Measurements from ENCODE around the gene NDUFS3. TPM values are rescaled to one million over a fixed set of nuclear protein-coding genes. Genes with fewer than 3 reads are reported as not detected.

Gene NDUFS3
- total RNA-seq, 1 experiment from 2014 or later, result 119 TPM

GRCh38 chr11:47531666-47532065 is 47.2 kb upstream of the NDUFS3 start:
- Histone ChIP-seq H3K4me1 (replicated peaks; ENCODE audit: insufficient read depth) (no peaks in the 10 kb centered on the region), H3K9me3 (ENCODE audit: insufficient read depth, low read depth) (no peaks in the 10 kb centered on the region), H3K4me2 (no peak overlapping the region), H3K79me2 (ENCODE audit: low read depth) (peaks cover 100% of the 10 kb centered on the region), H3K4me3 (no peak overlapping the region), H3K27ac (no peak overlapping the region), H2AFZ (no peak overlapping the region), H3K27me3 (ENCODE audit: insufficient read depth, low read depth) (no peaks in the 10 kb centered on the region), H3K36me3 (ENCODE audit: low read depth) (0 out of 2 replicates have a peak, but pooled peaks cover 5% of the 10 kb centered on the region), H4K20me1 (ENCODE audit: insufficient read depth) (peaks cover 100% of the 10 kb centered on the region), H3F3A (ENCODE audit: insufficient read depth, low read depth) (peaks cover 32% of the 10 kb centered on the region; the same call in 1 of the 2 replicates), H3K9me2 (ENCODE audit: insufficient read depth) (no peaks in the 10 kb centered on the region)
- POLR2A ChIA-PET (ENCODE audit: unreplicated experiment), result no interaction called here
- intact Hi-C loops (cut with micrococcal nuclease; ENCODE audit: unreplicated experiment), result no loop called here
- DNase-seq, result no peak
- TSS peak; percentile 3 for BruUV-seq (replicated peaks)
- CTCF ChIA-PET, result interaction anchor here (0.6 to 0.7 kb wide), 2 partner anchors 49 to 1639 kb away, joined by 3 read pairs; no protein-coding TSS in a partner anchor
- TF ChIP-seq EZH2 (IDR thresholded peaks at IDR 0.05; ENCODE audit: low read depth) (no peak), CTCF (conservative IDR thresholded peaks at IDR 0.05) (no peak)

GRCh38 chr11:47532597-47533213 is 46.2 kb upstream of the NDUFS3 start:
- DNase-seq, result no peak
- Histone ChIP-seq H2AFZ (no peak overlapping the region), H3K36me3 (ENCODE audit: low read depth) (0 out of 2 replicates have a peak, but pooled peaks cover 10% of the 10 kb centered on the region), H3K79me2 (ENCODE audit: low read depth) (peaks cover 100% of the 10 kb centered on the region), H4K20me1 (ENCODE audit: insufficient read depth) (peaks cover 100% of the 10 kb centered on the region), H3K4me3 (no peak overlapping the region), H3K27ac (no peak overlapping the region), H3K27me3 (ENCODE audit: insufficient read depth, low read depth) (no peaks in the 10 kb centered on the region), H3K9me2 (ENCODE audit: insufficient read depth) (no peaks in the 10 kb centered on the region), H3K4me1 (replicated peaks; ENCODE audit: insufficient read depth) (no peaks in the 10 kb centered on the region), H3K9me3 (ENCODE audit: insufficient read depth, low read depth) (no peaks in the 10 kb centered on the region), H3F3A (ENCODE audit: insufficient read depth, low read depth) (peaks cover 22% of the 10 kb centered on the region; the same call in 1 of the 2 replicates), H3K4me2 (no peak overlapping the region)
- POLR2A ChIA-PET (ENCODE audit: unreplicated experiment), result no interaction called here
- CTCF ChIA-PET, result interaction anchor here (0.6 to 1.0 kb wide), 2 partner anchors 19 to 43 kb away, joined by 4 to 6 read pairs; no protein-coding TSS in a partner anchor
- no peak for TF ChIP-seq EZH2 (IDR thresholded peaks at IDR 0.05; ENCODE audit: low read depth)
- TF ChIP-seq CTCF (conservative IDR thresholded peaks at IDR 0.05), result no peak
- intact Hi-C loops (cut with micrococcal nuclease; ENCODE audit: unreplicated experiment), result no loop called here
- no TSS peak for BruUV-seq (replicated peaks)

GRCh38 chr11:47533690-47534151 is 45.2 kb upstream of the NDUFS3 start:
- peaks cover 100% of the 10 kb centered on the region for H3K79me2 ChIP-seq (ENCODE audit: low read depth)
- H3K27ac ChIP-seq, result no peak overlapping the region
- ChIA-PET POLR2A (ENCODE audit: unreplicated experiment) (interaction anchor here (0.8 kb wide), 1 partner anchor 115 kb away, joined by 6 read pairs; no protein-coding TSS in a partner anchor), CTCF (no interaction called here)
- H3K36me3 ChIP-seq (ENCODE audit: low read depth), result 0 out of 2 replicates have a peak, but pooled peaks cover 10% of the 10 kb centered on the region
- H3F3A ChIP-seq (ENCODE audit: insufficient read depth, low read depth), result peaks cover 16% of the 10 kb centered on the region; the same call in 1 of the 2 replicates
- H2AFZ ChIP-seq, result no peak overlapping the region
- no peaks in the 10 kb centered on the region for H3K9me3 ChIP-seq (ENCODE audit: insufficient read depth, low read depth)
- DNase-seq, result no peak
- no peak overlapping the region for H3K4me3 ChIP-seq
- intact Hi-C loops (cut with micrococcal nuclease; ENCODE audit: unreplicated experiment), result no loop called here
- no TSS peak for BruUV-seq (replicated peaks)
- TF ChIP-seq CTCF (conservative IDR thresholded peaks at IDR 0.05) (no peak), EZH2 (IDR thresholded peaks at IDR 0.05; ENCODE audit: low read depth) (no peak)
- H3K4me1 ChIP-seq (replicated peaks; ENCODE audit: insufficient read depth), result no peaks in the 10 kb centered on the region
- no peak overlapping the region for H3K4me2 ChIP-seq
- no peaks in the 10 kb centered on the region for H3K27me3 ChIP-seq (ENCODE audit: insufficient read depth, low read depth)
- peaks cover 100% of the 10 kb centered on the region for H4K20me1 ChIP-seq (ENCODE audit: insufficient read depth)
- H3K9me2 ChIP-seq (ENCODE audit: insufficient read depth), result no peaks in the 10 kb centered on the region
